Fibroblast of skin of back (primary cell): Measurements from ENCODE around the gene ACCSL.

Experiments
- DNase-seq: peaks from one replicate; pipeline ENCODE4 v3.0.0-alpha.2; 2013

ACCSL gene

GRCh38 chr11:44065161-44065661 lies 17.4 kb downstream of the ACCSL start:
- DNase-seq, result peak; percentile 1

- DNase-seq, result peak; percentile 92
Observed at GRCh38 chr11:44065841-44066731, 18.3 kb downstream of the ACCSL start, which contains the start of gene ACCS. ACCS (plus strand) TSS chr11:44066270; CDS start chr11:44067628, 1,358 bp downstream.

- DNase-seq, result peak; percentile 72
Observed at GRCh38 chr11:44066732-44067141, 19.0 kb downstream of the ACCSL start.

GRCh38 chr11:44067266-44067665 lies 19.5 kb downstream of the ACCSL start:
- DNase-seq, result peak; percentile 2

GRCh38 chr11:44068180-44068579 lies 20.4 kb downstream of the ACCSL start:
- DNase-seq, result no peak

GRCh38 chr11:44071157-44071556 lies 23.4 kb downstream of the ACCSL start:
- DNase-seq, result no peak

GRCh38 chr11:44072757-44073658 lies 25.2 kb downstream of the ACCSL start:
- DNase-seq, result no peak

- no peak for DNase-seq
Observed at GRCh38 chr11:44078794-44079193, 31.0 kb downstream of the ACCSL start.

GRCh38 chr11:44079376-44079775 lies 31.6 kb downstream of the ACCSL start:
- no peak for DNase-seq

GRCh38 chr11:44080951-44081350 lies 33.2 kb downstream of the ACCSL start:
- no peak for DNase-seq

- DNase-seq, result no peak
Observed at GRCh38 chr11:44082645-44083044, 34.9 kb downstream of the ACCSL start.

- DNase-seq, result no peak
Observed at GRCh38 chr11:44083433-44083832, 35.7 kb downstream of the ACCSL start.

GRCh38 chr11:44083906-44084305 lies 36.1 kb downstream of the ACCSL start:
- no peak for DNase-seq

- no peak for DNase-seq
Observed at GRCh38 chr11:44085330-44085729, 37.5 kb downstream of the ACCSL start.

GRCh38 chr11:44088377-44088776 lies 40.6 kb downstream of the ACCSL start:
- DNase-seq, result no peak

- no peak for DNase-seq
Observed at GRCh38 chr11:44088871-44089270, 41.1 kb downstream of the ACCSL start.

- DNase-seq, result no peak
Observed at GRCh38 chr11:44090539-44090938, 42.8 kb downstream of the ACCSL start.

GRCh38 chr11:44094260-44094868 lies 46.6 kb downstream of the ACCSL start:
- DNase-seq, result peak; percentile 81

- DNase-seq, result peak; percentile 76
Observed at GRCh38 chr11:44095506-44096359, 48.0 kb downstream of the ACCSL start, which contains the start of gene EXT2. EXT2 (plus strand) TSS chr11:44095678; CDS start chr11:44107713, 12,035 bp downstream.

- DNase-seq, result no peak
Observed at GRCh38 chr11:44096360-44097185, 48.8 kb downstream of the ACCSL start.

GRCh38 chr11:44097821-44098220 lies 50.0 kb downstream of the ACCSL start:
- no peak for DNase-seq
